Measurements from ENCODE around the gene CDCA4. TPM values are rescaled to one million over a fixed set of nuclear protein-coding genes. Genes with fewer than 3 reads are reported as not detected.
"Not testable (repeated sequence)": the region's sequence is repeated elsewhere in the genome, so short reads cannot be mapped to it uniquely, and the experiment has no call there.

The CDCA4 gene
- total RNA-seq, 1 donor: 41.1 TPM

DNA sequence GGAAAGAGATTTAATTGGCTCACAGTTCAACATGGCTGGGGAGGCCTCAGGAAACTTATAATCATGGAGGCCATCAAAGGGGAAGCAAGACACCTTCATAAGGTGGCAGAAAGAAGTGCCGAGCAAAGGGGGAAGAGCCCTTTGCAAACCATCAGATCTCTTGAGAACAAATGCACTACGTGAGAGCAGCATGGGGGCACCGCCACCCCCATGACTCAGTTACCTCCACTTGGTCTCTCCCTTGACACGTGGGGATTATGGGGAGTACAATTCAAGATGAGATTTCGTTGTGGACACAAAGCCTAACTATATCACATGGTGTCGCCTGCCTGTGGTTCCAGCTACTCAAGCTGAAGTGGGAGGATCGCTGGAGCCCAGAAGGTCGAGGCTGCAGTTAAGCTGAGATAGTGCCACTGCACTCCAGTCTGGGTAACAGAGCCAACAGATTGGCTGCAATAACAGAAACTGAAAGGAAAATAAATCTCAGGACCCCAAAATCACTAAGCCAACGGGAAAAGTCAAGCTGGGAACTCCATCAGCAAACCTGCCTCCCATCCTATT, 10.0 kb upstream of the CDCA4 start:
- H3K4me3 ChIP-seq (ENCODE audit: low read depth, low read length): no peak overlapping the region
- TF ChIP-seq, protein P1, sequence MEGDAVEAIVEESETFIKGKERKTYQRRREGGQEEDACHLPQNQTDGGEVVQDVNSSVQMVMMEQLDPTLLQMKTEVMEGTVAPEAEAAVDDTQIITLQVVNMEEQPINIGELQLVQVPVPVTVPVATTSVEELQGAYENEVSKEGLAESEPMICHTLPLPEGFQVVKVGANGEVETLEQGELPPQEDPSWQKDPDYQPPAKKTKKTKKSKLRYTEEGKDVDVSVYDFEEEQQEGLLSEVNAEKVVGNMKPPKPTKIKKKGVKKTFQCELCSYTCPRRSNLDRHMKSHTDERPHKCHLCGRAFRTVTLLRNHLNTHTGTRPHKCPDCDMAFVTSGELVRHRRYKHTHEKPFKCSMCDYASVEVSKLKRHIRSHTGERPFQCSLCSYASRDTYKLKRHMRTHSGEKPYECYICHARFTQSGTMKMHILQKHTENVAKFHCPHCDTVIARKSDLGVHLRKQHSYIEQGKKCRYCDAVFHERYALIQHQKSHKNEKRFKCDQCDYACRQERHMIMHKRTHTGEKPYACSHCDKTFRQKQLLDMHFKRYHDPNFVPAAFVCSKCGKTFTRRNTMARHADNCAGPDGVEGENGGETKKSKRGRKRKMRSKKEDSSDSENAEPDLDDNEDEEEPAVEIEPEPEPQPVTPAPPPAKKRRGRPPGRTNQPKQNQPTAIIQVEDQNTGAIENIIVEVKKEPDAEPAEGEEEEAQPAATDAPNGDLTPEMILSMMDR (IDR thresholded peaks at IDR 0.05; ENCODE audit: insufficient read depth, low read length): no peak

DNA sequence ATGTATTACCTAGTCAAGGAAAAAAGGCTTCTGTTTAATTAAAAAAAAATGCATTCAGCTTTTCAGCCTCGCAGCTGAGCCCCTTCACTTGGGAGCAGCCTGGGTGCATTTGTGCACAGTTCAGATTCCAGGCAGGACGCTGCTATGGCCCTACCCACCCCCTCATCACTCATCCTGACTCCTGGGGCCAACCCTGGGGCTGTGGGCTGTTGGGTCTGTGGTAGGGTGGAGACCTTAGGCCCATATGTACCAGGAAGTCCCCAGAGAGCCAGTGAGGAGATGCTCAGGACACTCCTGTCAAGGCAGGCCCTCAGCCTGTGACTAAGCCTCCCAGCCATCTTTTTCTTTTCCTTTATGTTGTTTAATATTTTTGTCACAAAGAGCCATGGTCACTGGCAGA, 9.3 kb upstream of the CDCA4 start:
- no peak overlapping the region for H3K4me3 ChIP-seq (ENCODE audit: low read depth, low read length)
- TF ChIP-seq, protein P1 (IDR thresholded peaks at IDR 0.05; ENCODE audit: insufficient read depth, low read length): no peak
- DNase-seq (ENCODE audit: low read depth): no peak

More for the DNA sequence above, 10.0 kb upstream of the CDCA4 start:
- no peak for DNase-seq (ENCODE audit: low read depth)

DNA sequence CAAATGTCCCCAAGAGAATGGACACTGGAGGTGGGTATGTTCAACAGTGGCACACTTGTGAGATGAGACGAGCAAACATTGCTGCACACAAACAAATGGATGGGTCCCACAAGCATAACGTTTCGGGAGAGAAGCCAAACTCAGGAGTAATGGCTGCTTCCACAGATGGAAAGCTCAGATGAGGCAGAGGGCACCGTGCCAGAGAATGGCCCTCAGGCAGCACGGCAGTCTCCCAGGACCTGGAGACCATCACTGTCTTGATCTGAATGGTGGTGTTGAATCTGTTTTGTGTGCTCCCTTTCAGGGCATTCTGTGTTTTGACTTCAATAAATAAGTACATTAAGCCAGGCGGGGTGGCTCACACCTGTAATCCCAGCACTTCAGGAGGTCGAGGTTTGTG, 8.5 kb upstream of the CDCA4 start:
- no peak overlapping the region for H3K4me3 ChIP-seq (ENCODE audit: low read depth, low read length)
- no peak for DNase-seq (ENCODE audit: low read depth)
- TF ChIP-seq, protein P1 (IDR thresholded peaks at IDR 0.05; ENCODE audit: insufficient read depth, low read length): no peak

DNA sequence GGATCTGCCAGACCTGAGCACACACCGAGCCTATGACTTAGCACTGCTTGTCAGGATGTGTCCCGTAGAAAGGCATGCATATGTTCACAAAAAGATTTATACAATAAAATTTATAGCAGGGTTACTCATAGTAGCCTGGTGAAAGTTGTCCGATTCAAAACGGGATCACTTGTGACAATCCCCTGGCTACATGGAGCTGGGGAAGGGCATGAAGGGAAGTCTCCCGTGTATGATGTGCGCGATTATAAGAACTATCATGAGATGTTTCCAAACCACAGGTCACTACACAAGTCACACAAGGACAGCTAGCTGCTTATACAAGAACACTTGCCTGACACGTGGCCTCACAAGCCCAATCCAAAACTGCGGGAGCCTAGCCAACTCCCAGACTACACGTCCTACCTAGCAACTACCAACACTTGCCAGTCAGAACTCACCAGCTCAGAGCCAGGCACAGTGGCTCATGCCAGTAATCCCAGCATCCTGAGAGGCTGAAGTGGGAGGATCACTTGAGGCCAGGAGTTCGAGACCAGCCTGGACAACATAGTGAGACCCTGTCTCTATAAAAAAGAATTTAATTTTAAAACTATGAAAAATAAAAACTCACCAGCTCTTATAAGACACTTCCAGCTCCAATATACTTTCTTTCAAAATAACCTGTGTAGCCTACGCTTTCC, 7.5 kb upstream of the CDCA4 start:
- TF ChIP-seq, protein P1 (IDR thresholded peaks at IDR 0.05; ENCODE audit: insufficient read depth, low read length): no peak
- H3K4me3 ChIP-seq (ENCODE audit: low read depth, low read length): no peak overlapping the region
- no peak for DNase-seq (ENCODE audit: low read depth)

DNA sequence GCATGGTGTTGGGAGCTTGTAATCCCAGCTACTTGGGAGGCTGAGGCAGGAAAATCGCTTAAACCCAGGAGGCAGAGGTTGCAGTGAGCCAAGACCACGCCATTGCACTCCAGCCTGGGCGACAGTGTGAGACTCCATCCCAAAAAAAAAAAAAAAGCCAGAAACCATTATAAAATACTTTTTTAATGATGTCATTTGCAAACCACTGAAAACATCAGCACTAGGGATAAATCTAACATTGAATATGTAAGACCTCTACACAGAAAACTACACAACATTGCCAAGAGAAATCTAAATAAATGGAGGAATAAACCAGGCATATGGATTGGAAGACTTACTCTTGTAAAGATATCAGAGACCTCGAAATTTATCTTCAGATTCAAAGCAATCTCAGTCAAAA, 6.8 kb upstream of the CDCA4 start:
- H3K4me3 ChIP-seq (ENCODE audit: low read depth, low read length); DNase-seq (ENCODE audit: low read depth): not testable (repeated sequence)

DNA sequence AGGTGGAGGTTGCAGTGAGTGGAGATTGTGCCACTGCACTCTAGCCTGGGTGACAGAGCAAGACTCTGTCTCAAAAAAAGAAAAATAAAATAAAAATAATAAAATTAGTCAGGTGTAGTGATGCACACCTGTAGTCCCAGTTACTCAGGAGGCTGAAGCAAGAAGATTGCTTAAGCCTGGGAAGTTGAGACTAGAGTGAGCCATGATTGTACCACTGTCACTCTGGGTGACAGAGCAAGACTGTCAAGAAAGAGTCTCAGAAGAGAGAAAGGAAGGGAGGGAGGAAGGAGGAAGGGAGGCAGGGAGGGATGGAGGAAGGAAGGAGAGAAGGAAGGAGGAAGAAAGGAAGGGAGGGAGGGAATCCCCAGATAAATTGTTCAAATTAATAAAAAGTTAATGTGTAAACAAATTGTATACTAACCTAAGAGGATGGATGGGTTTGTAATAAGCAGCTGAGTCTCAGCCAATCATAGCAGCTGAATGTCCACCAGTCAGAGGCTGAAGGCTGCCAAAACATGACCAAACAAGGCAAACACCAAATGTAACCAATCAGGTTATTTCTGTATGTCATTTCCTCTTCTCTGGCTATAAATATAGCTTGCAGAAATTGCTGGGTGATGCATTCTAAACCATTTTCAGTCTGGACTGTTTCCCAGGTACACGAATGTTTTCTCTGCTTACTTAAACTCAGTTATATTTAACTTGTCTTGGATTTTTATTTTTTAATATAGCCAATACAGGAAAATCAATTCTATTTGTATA, 6.1 kb upstream of the CDCA4 start:
- peak; percentile 52 for DNase-seq (ENCODE audit: low read depth)

More for the DNA sequence above, 6.1 kb upstream of the CDCA4 start:
- no peak overlapping the region for H3K4me3 ChIP-seq (ENCODE audit: low read depth, low read length)
- TF ChIP-seq, protein P1 (IDR thresholded peaks at IDR 0.05; ENCODE audit: insufficient read depth, low read length): no peak
